HG03196 (cell line): ENCODE measurements around the gene IL23A.
"Not testable (repeated sequence)": the region's sequence is repeated elsewhere in the genome, so short reads cannot be mapped to it uniquely, and the experiment has no call there.

Experiments used
- ATAC-seq: cut with Tn5 transposase; IDR thresholded peaks from one replicate; pipeline ENCODE4 v1.9.1; 2021; ENCODE audit not compliant: unreplicated experiment

The IL23A gene, protein sequence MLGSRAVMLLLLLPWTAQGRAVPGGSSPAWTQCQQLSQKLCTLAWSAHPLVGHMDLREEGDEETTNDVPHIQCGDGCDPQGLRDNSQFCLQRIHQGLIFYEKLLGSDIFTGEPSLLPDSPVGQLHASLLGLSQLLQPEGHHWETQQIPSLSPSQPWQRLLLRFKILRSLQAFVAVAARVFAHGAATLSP

DNA sequence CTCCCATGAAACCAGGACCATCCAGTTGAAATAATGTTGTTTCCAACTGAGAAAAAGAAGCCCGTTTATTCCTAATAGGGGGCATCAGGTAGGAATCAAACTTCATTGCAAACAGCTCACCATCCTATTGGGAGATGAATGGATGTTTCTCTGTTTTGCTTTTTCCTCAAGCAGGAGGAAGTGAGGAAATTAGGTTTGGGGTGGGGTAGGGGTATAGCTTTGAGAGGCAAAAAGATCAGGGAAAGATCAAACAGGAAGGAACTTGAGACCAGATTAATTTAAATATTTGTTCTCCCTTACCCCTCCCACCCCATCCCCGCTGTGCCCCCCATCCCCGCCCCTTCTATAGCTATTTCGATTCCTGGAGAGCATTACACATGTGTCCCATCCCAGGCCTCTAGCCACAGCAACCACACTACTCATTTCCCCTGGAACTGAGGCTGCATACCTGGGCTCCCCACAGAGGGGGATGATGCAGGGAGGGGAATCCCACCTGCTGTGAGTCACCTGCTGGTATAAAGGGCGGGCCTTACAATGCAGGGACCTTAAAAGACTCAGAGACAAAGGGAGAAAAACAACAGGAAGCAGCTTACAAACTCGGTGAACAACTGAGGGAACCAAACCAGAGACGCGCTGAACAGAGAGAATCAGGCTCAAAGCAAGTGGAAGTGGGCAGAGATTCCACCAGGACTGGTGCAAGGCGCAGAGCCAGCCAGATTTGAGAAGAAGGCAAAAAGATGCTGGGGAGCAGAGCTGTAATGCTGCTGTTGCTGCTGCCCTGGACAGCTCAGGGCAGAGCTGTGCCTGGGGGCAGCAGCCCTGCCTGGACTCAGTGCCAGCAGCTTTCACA lies at the start of gene IL23A:
Gene IL23A (plus strand): TSS at position 577 of the 850 bp plus-strand sequence. CDS start 161 bp downstream, at position 738.
- no peak for ATAC-seq

DNA sequence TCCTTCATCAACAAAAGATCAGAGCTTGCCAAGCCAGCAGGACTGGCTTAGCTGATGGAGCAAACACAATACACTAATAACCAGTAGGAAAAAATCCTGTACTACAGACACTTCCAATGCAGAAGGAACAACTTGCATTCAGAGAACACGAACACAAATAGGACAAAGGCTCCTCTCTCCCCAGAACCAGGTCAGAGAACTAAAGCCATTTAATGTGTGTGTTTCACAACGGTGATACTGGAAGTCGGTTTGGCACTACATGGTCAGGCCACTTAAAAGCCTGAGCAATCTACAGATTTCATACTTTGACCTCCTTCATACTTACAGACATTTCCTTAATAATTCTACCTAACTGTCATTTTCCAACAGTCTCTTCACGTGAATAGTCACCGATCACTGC lies 44.9 kb upstream of the IL23A start:
- ATAC-seq, result no peak

DNA sequence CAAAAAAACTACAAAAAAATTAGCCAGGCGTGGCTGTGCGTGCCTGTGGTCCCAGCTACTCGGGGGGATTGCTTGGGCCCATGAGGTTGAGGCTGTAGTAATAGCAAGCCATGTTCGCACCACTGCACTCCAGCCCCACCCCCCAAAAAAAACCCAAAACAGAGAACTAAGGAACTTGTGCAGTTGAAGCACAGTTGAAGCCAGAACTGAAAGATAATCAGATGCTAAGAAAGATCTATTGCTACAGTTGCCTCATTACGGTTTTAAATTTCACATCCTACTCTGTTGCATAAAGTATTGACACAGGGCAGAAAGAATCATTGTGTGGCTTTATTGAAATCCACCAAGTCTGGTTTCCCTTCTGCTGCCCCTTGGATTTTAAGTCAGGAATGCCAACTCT lies 42.4 kb upstream of the IL23A start:
- no peak for ATAC-seq

DNA sequence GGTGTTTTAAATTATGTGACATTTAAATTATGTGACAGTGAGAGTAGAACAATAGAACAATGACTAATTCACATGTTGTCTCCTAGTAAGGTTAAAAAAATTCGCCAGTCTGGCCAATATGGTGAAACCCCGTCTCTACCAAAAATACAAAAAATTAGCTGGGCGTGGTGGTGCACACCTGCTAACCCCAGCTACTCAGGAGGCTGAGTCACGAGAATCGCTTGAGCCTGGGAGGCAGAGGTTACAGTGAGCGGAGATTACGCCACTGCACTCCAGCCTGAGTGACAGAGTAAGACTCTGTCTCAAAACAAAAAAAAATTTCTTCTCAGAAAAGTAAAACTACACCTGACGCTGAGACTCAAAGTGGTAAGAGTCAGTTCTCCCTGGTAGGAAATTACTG lies 41.3 kb upstream of the IL23A start:
- ATAC-seq, result no peak

DNA sequence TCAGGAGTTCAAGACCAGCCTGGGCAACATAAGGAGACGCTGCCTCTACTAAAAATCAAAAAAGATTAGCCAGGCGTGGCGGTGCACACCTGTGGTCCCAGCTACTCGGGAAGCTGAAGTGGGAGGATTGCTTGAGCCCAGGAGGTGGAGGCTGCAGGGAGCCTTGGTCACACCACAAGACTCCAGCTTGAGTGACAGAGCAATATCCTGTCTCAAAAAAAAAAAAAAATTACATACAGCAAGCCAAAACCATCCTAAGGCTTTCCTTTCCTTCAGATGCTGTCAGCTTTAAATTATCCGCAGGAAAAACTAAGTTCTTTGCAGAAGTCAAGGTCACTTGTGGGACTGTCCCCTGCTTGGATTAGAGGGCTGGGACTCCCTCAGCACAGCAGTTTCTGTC lies 39.9 kb upstream of the IL23A start:
- no peak for ATAC-seq

DNA sequence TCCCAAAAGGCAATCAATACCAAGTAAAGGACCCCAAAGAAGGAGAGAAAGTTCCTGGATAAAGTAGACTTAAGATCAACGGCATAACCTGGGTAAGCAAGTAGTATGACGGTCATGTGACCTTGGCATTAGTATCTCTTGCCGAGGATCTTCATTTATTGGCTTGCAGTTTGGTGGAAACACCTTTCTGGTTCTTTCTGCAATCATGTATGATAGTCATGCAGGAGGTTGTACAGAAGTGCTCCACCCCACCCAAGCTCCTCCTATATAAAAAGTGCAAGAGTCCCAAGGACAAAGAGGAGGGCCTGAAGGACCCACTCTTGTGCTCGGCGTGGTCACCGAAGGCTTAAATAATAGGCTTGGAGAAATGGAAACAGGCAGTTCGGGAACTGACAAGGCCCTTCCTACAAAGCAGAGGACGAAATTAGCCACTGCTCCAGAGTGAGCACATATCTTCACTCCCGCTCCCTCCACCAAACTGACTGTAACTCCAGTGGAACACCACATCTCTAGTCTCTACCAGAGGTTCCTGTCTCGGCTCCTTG lies 39.3 kb upstream of the IL23A start:
- no peak for ATAC-seq

DNA sequence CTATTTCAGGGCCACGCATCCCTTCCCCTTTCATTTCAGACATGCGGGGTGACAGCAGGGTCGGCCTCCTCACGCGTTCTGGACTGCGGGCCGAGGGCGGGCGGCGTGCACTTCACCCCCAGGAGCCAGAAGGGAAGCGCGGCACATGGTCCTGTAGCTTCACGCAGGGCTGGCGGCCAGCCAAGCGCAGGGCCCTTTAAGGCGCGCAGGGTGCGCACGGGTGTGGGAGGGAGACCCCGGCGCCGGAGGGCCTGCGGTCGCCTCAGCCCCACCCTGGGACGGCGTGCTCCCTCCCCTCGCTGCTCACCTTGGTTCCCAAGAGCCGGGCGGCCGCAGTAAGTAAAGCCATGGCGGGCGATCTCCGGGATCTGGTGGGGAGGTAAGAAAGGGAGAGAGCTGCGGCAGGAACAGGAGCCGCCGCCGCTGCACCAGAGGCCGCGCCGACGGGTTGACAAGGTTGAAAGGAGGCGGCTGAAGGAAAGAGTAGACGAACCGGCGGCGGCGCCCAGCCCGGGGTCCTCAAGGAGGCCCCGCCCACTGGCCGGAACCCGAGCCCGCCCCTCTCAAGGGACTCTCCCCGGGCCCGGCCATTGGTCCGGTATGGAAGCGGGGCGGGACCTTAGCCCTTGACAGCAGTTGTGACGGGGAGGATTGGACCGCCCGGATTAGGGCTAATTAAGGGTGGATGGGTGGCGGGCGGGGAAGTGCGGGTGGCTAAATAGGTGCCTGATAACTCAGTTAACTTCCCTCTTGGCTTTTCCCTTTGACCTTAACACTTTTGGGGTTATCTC lies 38.6 kb upstream of the IL23A start, which contains the start of gene CS:
Gene CS (minus strand): TSS at position 478 of the 791 bp plus-strand sequence. CDS start 129 bp downstream, at position 349.
- peak; percentile 89 for ATAC-seq

DNA sequence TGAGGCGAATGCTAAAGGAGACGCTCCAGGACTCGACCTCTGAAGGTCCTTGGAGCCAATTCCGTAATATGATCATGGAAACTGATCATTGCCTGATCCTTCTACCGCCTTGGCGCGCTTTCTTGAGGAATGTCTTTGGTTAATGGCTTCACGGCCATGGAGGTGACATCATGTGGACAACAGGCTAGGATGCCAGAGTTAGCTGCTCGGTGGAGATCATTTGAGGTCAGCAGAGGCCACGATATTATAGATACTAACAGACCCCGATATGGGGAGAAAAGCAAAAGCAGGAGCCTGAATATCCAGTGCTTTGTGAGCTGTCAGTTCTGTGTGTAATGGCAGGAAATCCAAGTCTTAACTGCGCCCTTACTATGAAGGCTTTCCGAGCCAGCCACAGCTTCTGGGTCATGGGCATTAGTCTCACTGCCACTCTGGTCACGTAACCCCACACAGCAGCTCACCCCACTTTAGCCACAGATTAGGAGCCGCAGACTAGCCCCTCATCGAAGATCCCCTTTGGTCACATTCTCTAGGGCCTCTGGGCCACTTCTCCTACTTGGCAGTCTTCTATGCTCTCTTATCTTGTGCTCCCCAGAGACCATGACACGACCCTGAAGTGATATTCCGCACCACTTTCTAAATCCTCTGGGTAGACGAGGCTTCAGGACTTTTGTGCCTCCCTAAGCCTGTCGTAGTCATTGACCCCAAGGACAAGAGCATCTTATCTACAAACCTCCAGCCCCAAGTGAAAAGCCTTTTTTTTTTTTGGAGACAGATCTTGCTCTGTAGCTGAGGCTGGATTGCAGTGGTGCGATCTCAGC lies 37.8 kb upstream of the IL23A start:
- ATAC-seq, result no peak

DNA sequence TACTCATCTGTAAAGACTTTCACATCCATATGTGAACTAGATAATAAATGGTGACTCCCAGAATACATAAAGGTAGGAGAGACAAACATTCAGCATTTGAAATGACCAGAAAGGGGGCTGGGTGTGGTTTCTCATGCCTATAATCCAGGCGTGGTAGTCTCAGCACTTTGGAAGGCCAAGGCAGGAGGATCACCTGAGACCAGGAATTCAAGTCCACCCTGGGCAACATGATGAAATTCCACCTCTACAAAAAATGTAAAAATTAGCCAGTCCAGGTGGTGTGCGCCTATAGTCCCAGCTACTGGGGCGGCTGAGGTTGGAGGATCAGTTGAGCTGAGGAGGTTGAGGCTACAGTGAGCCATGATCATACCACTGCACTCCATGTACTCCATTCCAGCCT lies 34.4 kb upstream of the IL23A start:
- ATAC-seq, result no peak

DNA sequence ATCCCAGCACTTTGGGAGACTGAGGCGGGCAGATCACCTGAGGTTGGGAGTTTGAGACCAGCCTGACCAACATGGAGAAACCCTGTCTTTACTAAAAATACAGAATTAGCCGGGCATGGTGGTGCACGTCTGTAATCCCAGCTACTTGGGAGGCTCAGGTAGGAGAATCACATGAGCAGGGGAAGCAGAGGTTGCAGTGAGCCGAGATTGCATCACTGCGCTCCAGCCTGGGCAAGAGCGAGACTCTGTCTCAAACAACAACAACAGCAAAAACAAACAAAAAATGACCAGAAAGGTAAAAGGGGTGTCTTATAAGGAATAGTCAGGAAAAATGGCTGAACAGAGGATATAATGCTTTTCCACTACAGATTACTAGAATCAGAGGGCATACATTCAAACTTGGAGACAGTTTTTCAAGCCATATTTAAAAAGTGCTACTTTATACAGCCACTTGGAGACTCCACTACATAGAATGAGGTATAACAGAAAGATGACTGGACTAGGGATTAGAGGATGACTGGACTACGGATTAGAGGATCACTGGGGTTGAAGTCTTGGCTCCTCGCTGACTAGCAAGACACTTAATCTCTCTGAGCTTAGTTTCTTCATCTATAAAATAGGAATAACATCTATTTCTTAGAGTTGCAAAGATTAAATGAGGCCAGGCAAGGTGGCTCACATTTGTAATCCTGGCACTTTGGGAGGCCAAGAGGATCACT lies 33.7 kb upstream of the IL23A start:
- ATAC-seq, result no peak

DNA sequence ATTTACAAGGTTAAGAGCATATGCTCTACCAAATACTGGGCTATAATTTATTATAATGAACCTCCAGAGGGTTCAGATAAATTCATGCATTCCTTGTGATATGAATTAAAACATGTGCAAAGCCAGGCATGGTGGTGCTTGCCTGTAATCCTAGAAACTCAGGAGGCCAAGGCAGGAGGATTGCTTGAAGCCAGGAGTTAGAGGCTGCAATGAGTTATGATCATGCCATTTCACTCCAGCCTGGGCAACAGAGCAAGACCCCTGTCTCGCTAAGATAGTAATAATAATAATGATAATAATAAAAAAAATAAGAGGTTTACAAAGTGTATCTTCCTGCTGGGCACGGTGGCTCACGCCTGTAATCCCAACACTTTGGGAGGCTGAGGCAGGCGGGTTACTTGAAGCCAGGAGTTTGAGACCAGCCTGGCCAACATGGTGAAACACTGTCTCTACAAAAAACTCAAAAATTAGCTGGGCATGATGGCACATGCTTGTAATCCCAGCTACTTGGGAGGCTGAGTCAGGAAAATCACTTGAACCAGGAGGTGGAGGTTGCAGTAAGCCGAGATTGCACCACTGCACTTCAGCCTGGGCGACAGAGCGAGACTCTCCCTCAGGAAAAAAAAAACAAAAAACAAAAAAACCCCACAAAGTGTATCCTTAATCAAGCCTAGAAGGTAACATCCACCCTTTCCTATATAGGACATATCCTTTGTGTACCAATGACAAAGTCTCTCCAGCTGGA lies 31.3 kb upstream of the IL23A start:
- ATAC-seq, result no peak

DNA sequence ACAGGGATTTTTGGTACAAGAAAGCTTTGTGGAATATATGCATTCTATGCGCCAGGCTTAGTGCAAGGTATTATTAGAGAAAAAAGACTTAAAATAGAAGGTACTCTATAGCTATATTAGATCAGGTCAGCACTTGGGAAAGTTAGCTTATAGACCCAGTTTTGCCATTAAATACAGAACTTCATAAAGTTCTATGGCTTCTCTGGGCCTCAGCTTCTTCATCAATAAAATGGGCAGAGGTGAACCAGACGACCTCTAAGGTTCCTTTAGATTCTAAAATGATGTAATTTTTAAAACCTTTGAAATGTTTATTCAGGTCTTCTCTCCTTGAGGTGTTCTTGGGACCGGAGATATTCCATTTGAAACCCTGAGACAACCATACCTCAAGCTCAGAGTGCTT lies 30.0 kb upstream of the IL23A start:
- no peak for ATAC-seq

DNA sequence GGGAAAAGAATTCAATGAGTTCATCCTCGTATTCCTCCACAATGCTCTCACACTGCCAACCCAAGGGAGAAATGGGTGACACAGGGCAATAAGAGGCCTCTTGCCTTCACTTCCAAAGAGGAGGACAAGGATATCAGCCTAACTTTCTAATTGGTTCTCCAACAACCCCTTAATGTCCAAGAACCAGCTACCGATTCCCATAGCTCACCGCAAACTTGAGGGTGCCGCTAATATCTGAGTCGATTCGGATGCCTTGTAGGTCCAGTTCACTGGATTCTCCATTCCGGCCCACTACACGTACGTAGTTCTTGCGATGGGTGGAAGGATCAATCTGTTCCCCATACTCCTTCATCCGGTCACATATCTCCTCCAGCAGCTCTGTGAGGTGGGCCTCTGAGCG lies 27.7 kb upstream of the IL23A start:
- no peak for ATAC-seq

DNA sequence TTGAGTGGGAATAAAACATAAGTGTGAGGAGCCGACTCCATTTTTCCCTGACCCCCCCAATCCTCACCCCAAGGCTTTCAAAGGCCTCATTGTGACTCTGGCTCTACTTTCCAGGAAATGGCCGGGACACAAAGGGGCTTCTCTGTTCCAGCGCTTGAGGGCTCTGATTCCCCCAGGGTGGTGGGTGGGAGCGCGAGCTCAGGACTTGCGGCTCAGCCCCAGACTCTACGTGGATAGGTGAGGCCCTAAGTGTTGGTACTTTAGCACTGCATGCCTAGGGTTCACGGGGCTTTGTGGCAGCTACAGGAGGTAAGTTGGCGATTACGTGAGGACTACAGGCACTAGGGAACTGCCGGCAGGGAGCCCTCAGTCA lies 23.4 kb upstream of the IL23A start:
- no peak for ATAC-seq

DNA sequence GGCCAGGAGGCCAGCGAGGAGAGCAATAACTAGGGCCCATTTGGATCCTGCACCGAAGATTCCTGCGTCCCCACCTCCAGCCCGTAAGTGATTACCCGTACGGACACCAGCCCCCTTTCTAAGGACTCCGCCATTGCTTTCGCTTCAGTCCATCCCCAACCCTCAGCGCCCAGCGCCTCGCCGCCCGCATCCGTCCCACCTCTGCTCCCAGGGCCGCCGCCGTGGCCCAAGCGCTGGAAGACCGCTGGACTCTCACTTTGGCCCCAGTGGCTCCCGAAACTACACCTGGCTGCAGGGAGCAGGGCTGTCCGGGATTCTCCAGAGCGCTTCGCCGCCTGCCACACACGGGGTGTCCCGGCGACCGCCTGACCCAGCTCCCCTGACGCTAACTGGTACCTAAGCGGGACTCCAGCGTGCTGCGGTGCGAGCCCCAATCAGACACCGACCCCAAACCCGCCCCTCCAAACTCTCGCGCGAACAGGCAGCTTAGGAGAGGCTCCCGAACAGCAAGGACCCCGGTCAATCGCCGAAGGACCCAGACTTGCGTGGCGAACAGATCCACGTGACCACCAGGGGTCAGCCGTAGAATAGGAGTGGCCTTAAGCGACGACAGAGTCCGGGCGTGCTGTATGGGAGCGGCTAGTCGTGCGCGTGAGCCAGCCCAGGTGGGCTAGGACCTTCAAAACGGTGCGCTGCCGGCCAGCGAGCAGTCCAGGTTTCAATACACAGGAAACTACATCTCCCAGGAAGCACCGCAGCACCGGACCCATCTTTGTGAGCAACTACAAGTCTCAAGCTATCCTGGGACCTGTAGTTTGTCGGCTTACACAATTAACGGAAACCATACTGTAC lies 22.8 kb upstream of the IL23A start, which contains the start of gene CNPY2:
Gene CNPY2 (minus strand): TSS at position 367 of the 852 bp plus-strand sequence. CDS start 771 bp downstream, outside the sequence.
- peak; percentile 83 for ATAC-seq

DNA sequence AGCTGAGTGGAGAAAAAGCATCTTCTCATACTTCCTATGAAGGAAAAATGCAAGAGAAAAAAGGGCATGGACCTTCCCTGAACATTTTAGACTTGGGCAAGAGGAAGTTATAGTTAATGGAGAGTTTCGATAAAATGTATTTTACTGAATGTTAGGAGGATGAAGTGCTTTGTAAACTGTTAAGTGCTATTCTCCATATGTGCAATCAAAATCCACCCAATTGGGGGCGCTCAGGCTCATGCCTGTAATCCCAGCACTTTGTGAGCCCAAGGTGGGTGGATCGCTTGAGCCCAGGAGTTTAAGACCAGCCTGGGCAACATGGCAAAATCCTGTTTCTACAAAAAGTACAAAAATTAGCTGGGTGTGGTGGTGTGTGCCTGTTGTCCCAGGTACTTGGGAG lies 21.0 kb upstream of the IL23A start:
- ATAC-seq, result no peak

DNA sequence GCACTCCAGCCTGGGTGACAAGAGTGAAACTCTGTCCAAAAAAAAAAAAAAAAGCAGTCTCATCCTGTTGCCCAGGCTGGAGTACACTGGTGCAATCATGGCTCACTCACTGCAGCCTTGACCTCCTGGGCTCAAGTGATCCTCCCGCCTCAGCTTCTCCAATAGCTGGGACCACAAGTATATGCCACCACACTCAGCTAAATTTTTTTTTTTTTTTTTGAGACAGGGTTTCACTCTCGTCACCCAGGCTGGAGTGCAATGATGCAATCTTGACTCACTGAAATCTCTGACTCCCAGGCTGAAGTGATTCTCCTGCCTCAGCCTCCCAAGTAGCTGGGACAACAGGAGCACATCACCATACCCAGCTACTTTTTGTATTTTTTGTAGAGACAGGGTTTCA lies 17.7 kb upstream of the IL23A start:
- ATAC-seq, result no peak

DNA sequence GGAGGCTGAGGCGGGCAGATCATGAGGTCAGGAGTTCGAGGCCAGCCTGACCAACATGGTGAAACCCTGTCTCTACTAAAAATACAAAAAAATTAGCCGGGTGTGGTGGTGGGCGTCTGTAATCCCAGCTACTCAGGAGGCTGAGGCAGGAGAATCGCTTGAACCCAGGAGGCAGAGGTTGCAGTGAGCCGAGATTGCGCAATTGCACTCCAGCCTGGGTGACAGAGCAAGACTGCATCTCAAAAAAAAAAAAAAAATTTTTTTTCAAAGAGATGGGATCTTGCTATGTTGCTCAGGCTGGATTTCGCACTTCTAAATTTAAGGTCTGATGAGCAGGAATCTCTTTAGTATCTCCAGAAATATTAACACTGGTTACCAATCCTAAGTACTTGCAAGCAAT lies 17.1 kb upstream of the IL23A start:
- not testable (repeated sequence) for ATAC-seq
